Glutamatergic neuron (in vitro differentiated cells): Measurements from ENCODE around the gene SDF4. TPM values are rescaled to one million over a fixed set of nuclear protein-coding genes. Genes with fewer than 3 reads are reported as not detected.
"Not testable (repeated sequence)": the region's sequence is repeated elsewhere in the genome, so short reads cannot be mapped to it uniquely, and the experiment has no call there.

Source experiments
- DNase-seq: peaks from one replicate; pipeline ENCODE4 v3.0.0; 2022
- H3K27ac Mint-ChIP-seq: one replicate; pipeline ENCODE4 v1.8.0; 2020; ENCODE audit warnings: mild to moderate bottlenecking, mixed read lengths, inconsistent platforms; ENCODE audit not compliant: unreplicated experiment
- H3K27me3 Mint-ChIP-seq: one replicate; pipeline ENCODE4 v1.8.0; 2020; ENCODE audit warnings: mild to moderate bottlenecking, moderate library complexity, mixed read lengths, inconsistent platforms; ENCODE audit not compliant: unreplicated experiment
- H3K36me3 Mint-ChIP-seq: one replicate; pipeline ENCODE4 v1.8.0; 2020; ENCODE audit warnings: mild to moderate bottlenecking, mixed read lengths, inconsistent platforms; ENCODE audit not compliant: unreplicated experiment
- H3K4me1 Mint-ChIP-seq: one replicate; pipeline ENCODE4 v1.8.0; 2020; ENCODE audit warnings: mild to moderate bottlenecking, low read depth, mixed read lengths, inconsistent platforms; ENCODE audit not compliant: unreplicated experiment
- H3K4me3 Mint-ChIP-seq: one replicate; pipeline ENCODE4 v1.8.0; 2020; ENCODE audit warnings: mild to moderate bottlenecking, mixed read lengths, inconsistent platforms; ENCODE audit not compliant: unreplicated experiment
- H3K9me3 Mint-ChIP-seq: one replicate; pipeline ENCODE4 v1.8.0; 2020; ENCODE audit warnings: mild to moderate bottlenecking, moderate library complexity, mixed read lengths, inconsistent platforms; ENCODE audit not compliant: unreplicated experiment
- total RNA-seq: library from RNA; stranded (reverse); fragmentation: NEBNext Ultra II Directional; extraction: Animal tissue kit (Norgen Biotek cat#: 25700); gene quantifications from one replicate; pipeline ENCODE4 v1.2.1, GENCODE V29; 2021; ENCODE audit not compliant: unreplicated experiment
- TF ChIP-seq, protein P1 (sequence below): fragments of 200-600 bp; sonication (generic); IDR thresholded peaks from one replicate; pipeline ENCODE4 v1.5.0; 2021; ENCODE audit not compliant: partially characterized antibody, unreplicated experiment

SDF4 gene
- total RNA-seq, 1 donor from 2014 or later: 89.2 TPM

DNA sequence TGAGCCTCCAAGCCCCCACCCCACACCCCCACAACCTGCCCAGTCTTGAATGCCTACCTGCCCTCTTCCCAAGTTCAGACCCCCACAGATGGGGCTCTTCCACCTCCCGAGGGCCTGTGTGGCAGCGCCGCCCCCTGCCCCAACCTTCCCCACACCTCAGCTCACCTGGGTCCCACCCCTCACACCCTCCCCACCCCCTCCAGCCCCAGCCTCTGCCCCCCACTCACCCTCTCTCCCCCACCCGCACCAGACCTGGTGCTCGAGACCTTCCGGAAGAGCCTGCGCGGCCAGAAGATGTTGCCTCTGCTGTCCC lies 34.7 kb downstream of the SDF4 start:
- Mint-ChIP-seq H3K27ac (no peak overlapping the region), H3K36me3 (peaks cover 10% of the 10 kb centered on the region), H3K9me3 (peaks cover 4% of the 10 kb centered on the region), H3K4me1 (no peaks in the 10 kb centered on the region), H3K27me3 (peaks cover 5% of the 10 kb centered on the region), H3K4me3 (no peak overlapping the region)
- TF ChIP-seq, protein P1, sequence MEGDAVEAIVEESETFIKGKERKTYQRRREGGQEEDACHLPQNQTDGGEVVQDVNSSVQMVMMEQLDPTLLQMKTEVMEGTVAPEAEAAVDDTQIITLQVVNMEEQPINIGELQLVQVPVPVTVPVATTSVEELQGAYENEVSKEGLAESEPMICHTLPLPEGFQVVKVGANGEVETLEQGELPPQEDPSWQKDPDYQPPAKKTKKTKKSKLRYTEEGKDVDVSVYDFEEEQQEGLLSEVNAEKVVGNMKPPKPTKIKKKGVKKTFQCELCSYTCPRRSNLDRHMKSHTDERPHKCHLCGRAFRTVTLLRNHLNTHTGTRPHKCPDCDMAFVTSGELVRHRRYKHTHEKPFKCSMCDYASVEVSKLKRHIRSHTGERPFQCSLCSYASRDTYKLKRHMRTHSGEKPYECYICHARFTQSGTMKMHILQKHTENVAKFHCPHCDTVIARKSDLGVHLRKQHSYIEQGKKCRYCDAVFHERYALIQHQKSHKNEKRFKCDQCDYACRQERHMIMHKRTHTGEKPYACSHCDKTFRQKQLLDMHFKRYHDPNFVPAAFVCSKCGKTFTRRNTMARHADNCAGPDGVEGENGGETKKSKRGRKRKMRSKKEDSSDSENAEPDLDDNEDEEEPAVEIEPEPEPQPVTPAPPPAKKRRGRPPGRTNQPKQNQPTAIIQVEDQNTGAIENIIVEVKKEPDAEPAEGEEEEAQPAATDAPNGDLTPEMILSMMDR: no peak
- no peak for DNase-seq

DNA sequence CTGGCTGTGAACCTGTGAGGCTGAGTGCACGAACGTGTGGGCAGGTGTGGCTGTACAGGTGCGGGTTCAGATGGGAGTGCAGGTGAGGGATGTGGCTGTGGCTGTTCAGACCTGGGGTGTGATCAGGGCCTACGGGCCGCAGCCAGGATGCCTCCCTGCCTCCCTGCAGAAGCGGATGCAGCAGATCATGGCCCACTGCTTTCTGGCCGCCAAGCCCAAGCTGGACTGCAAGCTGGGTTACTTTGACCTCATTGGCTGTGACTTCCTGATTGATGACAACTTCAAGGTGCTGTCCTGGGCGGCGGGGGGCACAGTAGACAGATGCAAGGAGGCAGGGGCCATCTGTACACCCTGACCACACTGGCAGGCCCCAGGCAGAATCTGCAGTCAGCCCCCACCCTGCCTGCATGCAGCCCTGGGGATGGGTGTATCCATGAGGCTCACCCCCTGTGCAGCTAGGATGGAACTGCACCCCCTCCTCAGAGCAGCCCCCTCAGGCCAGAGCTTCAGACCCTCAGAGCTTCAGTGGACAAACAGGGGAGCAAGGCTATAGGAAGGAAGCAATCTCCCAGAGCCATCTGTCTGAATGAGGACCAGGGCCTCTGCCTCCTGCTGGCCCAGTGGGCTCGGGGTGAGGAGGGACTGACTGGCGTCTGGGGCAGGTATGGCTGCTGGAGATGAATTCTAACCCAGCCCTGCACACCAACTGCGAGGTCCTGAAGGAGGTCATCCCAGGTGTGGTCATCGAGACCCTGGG lies 35.2 kb downstream of the SDF4 start:
- Mint-ChIP-seq H3K27me3 (peaks cover 5% of the 10 kb centered on the region), H3K4me1 (no peaks in the 10 kb centered on the region), H3K27ac (no peak overlapping the region), H3K4me3 (no peak overlapping the region), H3K36me3 (peaks cover 14% of the 10 kb centered on the region), H3K9me3 (peaks cover 7% of the 10 kb centered on the region)
- DNase-seq: peak; percentile 22
- TF ChIP-seq, protein P1: no peak

DNA sequence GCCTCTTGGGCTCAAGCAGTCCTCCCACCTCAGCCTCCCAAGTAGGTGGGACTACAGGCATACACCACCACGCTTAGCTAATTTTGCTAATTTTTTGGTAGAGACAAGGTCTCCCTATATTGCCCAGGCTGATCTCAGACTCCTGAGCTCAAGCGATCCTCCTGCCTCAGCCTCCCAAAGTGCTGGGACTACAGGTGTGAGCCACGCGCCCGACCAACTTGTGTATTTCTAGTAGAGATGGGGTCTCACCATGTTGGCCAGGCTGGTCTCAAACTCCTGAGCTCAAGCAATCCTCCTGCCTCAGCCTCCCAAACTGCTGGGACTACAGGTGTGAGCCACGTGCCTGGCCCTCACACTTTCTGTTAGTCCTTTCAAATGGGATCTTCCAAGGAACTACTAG lies 36.1 kb downstream of the SDF4 start:
- not testable (repeated sequence) for H3K9me3 Mint-ChIP-seq, H3K27me3 Mint-ChIP-seq, H3K4me3 Mint-ChIP-seq, H3K4me1 Mint-ChIP-seq, H3K27ac Mint-ChIP-seq, DNase-seq
- peaks cover 14% of the 10 kb centered on the region for H3K36me3 Mint-ChIP-seq

DNA sequence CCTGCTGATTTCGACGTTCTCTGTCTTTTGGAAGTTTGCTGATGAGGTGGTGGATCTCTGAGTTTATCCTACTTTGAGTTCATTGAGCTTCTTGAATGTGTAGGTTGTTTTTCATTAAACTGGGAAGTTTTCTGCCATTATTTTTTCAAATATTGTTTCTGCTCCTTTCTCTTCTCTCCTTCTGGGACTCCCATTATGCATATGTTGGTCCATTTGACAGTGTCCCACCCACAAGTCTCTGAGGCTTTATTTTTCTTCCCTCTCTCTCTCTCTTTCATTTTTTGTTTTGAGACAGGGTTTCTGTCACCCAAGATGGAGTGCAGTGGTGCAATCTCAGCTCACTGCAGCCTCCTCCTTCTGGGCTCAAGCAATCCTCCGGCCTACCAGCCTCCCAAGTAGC lies 37.1 kb downstream of the SDF4 start:
- no peak for DNase-seq
- Mint-ChIP-seq H3K27me3 (peaks cover 5% of the 10 kb centered on the region), H3K4me1 (no peaks in the 10 kb centered on the region), H3K9me3 (peaks cover 9% of the 10 kb centered on the region), H3K36me3 (peaks cover 14% of the 10 kb centered on the region), H3K27ac (no peak overlapping the region), H3K4me3 (no peak overlapping the region)
- TF ChIP-seq, protein P1: no peak

DNA sequence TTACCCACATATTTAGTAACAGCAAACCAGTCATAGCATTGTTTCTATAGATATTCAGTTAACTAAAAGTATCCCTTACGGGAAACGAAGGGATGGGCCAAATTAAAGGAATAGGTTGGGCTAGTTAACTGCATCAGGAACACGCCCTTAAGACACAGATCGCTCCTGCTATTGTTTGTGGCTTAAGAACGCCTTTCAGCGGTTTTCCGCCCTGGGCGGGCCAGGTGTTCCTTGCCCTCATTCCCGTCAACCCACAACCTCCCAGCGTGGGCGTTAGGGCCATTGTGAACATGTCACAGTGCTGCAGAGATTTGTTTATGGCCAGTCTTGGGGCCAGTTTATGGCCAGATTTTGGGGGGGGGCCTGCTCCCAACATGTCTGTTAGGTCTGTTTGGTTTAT lies 40.1 kb downstream of the SDF4 start:
- no peak for DNase-seq
- Mint-ChIP-seq H3K27ac (no peak overlapping the region), H3K36me3 (peaks cover 14% of the 10 kb centered on the region), H3K9me3 (peaks cover 11% of the 10 kb centered on the region), H3K27me3 (peaks cover 5% of the 10 kb centered on the region), H3K4me1 (no peaks in the 10 kb centered on the region), H3K4me3 (no peak overlapping the region)
- TF ChIP-seq, protein P1: no peak
